ENCODE results near the gene GORASP1. TPM values are rescaled to one million over a fixed set of nuclear protein-coding genes. Genes with fewer than 3 reads are reported as not detected.
A peak's percentile ranks its signal among the peaks of the same experiment; 100 is the strongest.

The GORASP1 gene
- 86.9 TPM for total RNA-seq
- long read RNA-seq, transcript GORASP1-220 (7 exons, 1,345 nt) = minor isoform, 6 of 158 reads
- long read RNA-seq, transcript GORASP1-201 (9 exons, 3,722 nt) = major isoform, 80 of 158 reads
- long read RNA-seq, partial matches to known transcripts = 14 of 158 reads
- long read RNA-seq, other reads (novel, unspliced or antisense) = 53 of 158 reads

DNA sequence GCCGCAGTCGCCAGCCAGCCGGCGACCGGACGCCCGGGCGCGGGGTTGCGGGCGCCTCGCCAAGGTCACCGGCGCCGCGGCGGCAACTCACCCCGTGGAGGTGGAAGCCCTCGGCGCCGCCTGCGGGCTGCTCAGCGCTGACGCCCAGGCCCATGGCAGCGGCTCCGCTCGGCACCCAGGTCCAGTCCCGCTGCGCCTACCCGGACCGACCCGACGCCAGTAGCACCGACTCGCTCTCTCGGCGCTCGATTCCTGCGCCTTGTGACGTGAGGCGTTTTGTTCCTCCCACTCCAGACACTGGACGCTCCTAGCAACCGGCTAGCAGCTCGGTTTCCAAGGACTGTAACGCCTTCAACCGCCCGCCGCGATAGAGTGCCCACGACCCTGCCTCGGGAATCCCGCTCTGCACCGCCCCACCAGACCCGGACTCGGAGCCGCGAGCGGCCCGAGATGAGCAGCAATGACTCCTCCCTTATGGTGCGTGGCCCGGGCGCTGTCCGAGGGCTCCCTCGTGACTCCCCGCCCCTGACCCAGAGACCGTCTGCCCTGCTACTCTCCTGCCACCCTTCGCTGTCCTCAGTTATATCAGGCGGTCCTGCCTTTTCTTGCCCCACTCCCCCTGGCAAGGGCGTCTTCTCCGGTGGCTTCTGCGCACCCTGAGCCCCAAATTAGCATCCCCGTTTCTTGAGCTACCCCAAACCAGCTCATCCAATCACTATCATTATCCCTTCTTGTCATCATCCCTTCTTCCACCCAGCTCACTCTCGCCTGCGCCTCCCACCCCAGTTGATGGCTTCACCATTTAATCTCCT is at the start of gene GORASP1, which contains the start of gene TTC21A:
TSS of gene GORASP1 (minus strand) at position 240 of the 812 bp plus-strand sequence. CDS start at position 154, 86 bp downstream.
TSS of gene TTC21A (plus strand) at position 293 of the 812 bp plus-strand sequence. CDS start at position 451, 158 bp downstream.
- peak within 1 kb of the TSS; percentile 80 for H3K4me3 ChIP-seq
- DNase-seq (peak; percentile 94), ATAC-seq (peak; percentile 93)
- no peaks in the 10 kb centered on the region for H3K27me3 ChIP-seq
- TF ChIP-seq, protein P1, sequence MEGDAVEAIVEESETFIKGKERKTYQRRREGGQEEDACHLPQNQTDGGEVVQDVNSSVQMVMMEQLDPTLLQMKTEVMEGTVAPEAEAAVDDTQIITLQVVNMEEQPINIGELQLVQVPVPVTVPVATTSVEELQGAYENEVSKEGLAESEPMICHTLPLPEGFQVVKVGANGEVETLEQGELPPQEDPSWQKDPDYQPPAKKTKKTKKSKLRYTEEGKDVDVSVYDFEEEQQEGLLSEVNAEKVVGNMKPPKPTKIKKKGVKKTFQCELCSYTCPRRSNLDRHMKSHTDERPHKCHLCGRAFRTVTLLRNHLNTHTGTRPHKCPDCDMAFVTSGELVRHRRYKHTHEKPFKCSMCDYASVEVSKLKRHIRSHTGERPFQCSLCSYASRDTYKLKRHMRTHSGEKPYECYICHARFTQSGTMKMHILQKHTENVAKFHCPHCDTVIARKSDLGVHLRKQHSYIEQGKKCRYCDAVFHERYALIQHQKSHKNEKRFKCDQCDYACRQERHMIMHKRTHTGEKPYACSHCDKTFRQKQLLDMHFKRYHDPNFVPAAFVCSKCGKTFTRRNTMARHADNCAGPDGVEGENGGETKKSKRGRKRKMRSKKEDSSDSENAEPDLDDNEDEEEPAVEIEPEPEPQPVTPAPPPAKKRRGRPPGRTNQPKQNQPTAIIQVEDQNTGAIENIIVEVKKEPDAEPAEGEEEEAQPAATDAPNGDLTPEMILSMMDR (IDR thresholded peaks at IDR 0.05) = no peak
- H3K36me3 ChIP-seq = no peaks in the 10 kb centered on the region
- H3K4me1 ChIP-seq = peaks cover 28% of the 10 kb centered on the region
- intact Hi-C loops (cut with DNase I) = no loop called here
- H3K9me3 ChIP-seq = no peaks in the 10 kb centered on the region
- H3K27ac ChIP-seq = peak within 1 kb of the TSS; percentile 98

GRCh38 chr3:39156421-39156820 is 49.0 kb upstream of the GORASP1 start:
- no peaks in the 10 kb centered on the region for H3K27me3 ChIP-seq
- DNase-seq = no peak
- no peak overlapping the region for H3K4me3 ChIP-seq
- H3K9me3 ChIP-seq = no peaks in the 10 kb centered on the region
- H3K4me1 ChIP-seq = peaks cover 5% of the 10 kb centered on the region
- no peak for ATAC-seq
- no peaks in the 10 kb centered on the region for H3K36me3 ChIP-seq
- H3K27ac ChIP-seq = no peak overlapping the region
- intact Hi-C loops (cut with DNase I) = no loop called here
- TF ChIP-seq, protein P1 (IDR thresholded peaks at IDR 0.05) = no peak

GRCh38 chr3:39154280-39155021 is 47.0 kb upstream of the GORASP1 start:
- ATAC-seq (no peak), DNase-seq (no peak)
- Histone ChIP-seq H3K4me3 (peak overlapping the region; percentile 89), H3K4me1 (peaks cover 25% of the 10 kb centered on the region), H3K27ac (peak overlapping the region; percentile 99), H3K36me3 (no peaks in the 10 kb centered on the region), H3K27me3 (no peaks in the 10 kb centered on the region), H3K9me3 (no peaks in the 10 kb centered on the region)
- intact Hi-C loops (cut with DNase I) = no loop called here
- TF ChIP-seq, protein P1 (IDR thresholded peaks at IDR 0.05) = no peak

- Histone ChIP-seq H3K27ac (peak overlapping the region; percentile 99), H3K27me3 (no peaks in the 10 kb centered on the region), H3K9me3 (no peaks in the 10 kb centered on the region), H3K4me1 (peaks cover 30% of the 10 kb centered on the region), H3K36me3 (no peaks in the 10 kb centered on the region), H3K4me3 (peak overlapping the region; percentile 89)
- intact Hi-C loops (cut with DNase I) = no loop called here
- ATAC-seq = no peak
- TF ChIP-seq, protein P1 (IDR thresholded peaks at IDR 0.05) = peak; percentile 14
- DNase-seq = no peak
These were observed 46.5 kb upstream of the GORASP1 start for GRCh38 chr3:39153977-39154279.

DNA sequence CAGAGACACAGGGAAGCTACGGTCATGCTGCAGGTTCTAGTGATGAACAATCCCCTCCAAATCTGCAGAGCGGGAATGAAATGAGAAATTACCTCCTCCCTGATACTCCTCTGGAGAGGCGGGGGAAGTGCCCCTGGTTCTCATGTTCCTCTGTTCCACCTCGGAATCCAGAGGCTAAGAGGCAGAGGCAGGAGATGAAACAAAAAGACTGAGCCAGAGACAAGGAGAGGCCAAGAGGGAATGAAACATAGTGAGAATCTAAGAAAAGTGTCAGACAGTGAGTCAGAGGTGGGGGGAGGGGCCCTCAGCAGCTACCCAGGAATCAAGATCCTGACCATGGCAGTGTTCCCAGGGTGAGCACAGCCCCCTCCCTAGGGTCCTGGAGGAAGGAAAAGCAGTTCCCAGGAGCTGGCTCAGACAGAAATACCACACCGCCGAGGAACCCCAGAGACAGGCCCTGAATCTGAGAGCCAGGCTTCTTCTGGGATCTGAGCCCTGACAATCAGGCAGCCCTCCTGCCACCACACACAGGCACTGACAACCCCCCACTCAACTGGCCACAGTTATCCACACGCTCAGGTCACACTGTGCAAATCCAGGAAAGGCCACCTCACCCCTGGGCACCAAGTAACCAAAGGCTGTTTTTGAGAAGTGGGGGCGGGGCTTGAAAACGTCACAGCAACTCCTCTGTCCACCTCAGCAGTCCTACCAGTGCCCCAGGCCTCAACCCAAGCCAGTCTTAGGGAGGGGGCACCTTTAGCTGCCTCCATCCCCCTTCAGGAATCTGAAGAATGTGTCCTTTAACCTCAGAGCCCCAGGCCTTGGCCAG is 43.6 kb upstream of the GORASP1 start:
- TF ChIP-seq, protein P1 (IDR thresholded peaks at IDR 0.05) = no peak
- H3K27ac ChIP-seq = peak overlapping the region; percentile 99

More for the DNA sequence above, 43.6 kb upstream of the GORASP1 start:
- Histone ChIP-seq H3K4me1 (peaks cover 58% of the 10 kb centered on the region), H3K4me3 (peak overlapping the region; percentile 89), H3K27me3 (no peaks in the 10 kb centered on the region), H3K9me3 (no peaks in the 10 kb centered on the region), H3K36me3 (peaks cover 5% of the 10 kb centered on the region)
- DNase-seq (peak; percentile 85), ATAC-seq (peak; percentile 7)
- intact Hi-C loops (cut with DNase I) = no loop called here
